HG02759 (cell line): ENCODE results near the gene EHD3.

ENCODE experiments used
- ATAC-seq: cut with Tn5 transposase; IDR thresholded peaks from one replicate; pipeline ENCODE4 v1.9.1; 2021; ENCODE audit warnings: mild to moderate bottlenecking, moderate library complexity; ENCODE audit not compliant: unreplicated experiment

Gene EHD3

GRCh38 chr2:31212659-31213600 lies 21.0 kb upstream of the EHD3 start:
- no peak for ATAC-seq

GRCh38 chr2:31213601-31214443 lies 20.1 kb upstream of the EHD3 start:
- no peak for ATAC-seq

- ATAC-seq: no peak
Observed at GRCh38 chr2:31214444-31214915, 19.5 kb upstream of the EHD3 start.

- ATAC-seq: no peak
Observed at GRCh38 chr2:31216734-31217133, 17.2 kb upstream of the EHD3 start.

- no peak for ATAC-seq
Observed at GRCh38 chr2:31217465-31218200, 16.3 kb upstream of the EHD3 start, which contains the start of gene CAPN14. CAPN14 (minus strand) TSS chr2:31217515; CDS start chr2:31205447, 12,068 bp downstream.

GRCh38 chr2:31219131-31219969 lies 14.6 kb upstream of the EHD3 start:
- ATAC-seq: peak; percentile 79

GRCh38 chr2:31221544-31221943 lies 12.4 kb upstream of the EHD3 start:
- ATAC-seq: no peak

- ATAC-seq: no peak
Observed at GRCh38 chr2:31222071-31222470, 11.9 kb upstream of the EHD3 start.

- ATAC-seq: no peak
Observed at GRCh38 chr2:31223026-31223425, 10.9 kb upstream of the EHD3 start.

- ATAC-seq: no peak
Observed at GRCh38 chr2:31223749-31224148, 10.2 kb upstream of the EHD3 start.

- ATAC-seq: no peak
Observed at GRCh38 chr2:31226266-31226665, 7.7 kb upstream of the EHD3 start.

- ATAC-seq: no peak
Observed at GRCh38 chr2:31227110-31227509, 6.8 kb upstream of the EHD3 start.

- no peak for ATAC-seq
Observed at GRCh38 chr2:31227711-31228125, 6.2 kb upstream of the EHD3 start.

GRCh38 chr2:31228717-31229116 lies 5.2 kb upstream of the EHD3 start:
- ATAC-seq: no peak

GRCh38 chr2:31230751-31231150 lies 3.2 kb upstream of the EHD3 start:
- no peak for ATAC-seq

GRCh38 chr2:31231571-31232302 lies 2.2 kb upstream of the EHD3 start:
- no peak for ATAC-seq

- ATAC-seq: no peak
Observed at GRCh38 chr2:31232586-31232985, 1.4 kb upstream of the EHD3 start.

GRCh38 chr2:31233231-31233630 lies 721 bp upstream of the EHD3 start:
- no peak for ATAC-seq
